Nephron (organoid): ENCODE measurements around the gene MYO7B.

Source experiments
- H3K27ac Mint-ChIP-seq, 3 experiments: 2 replicates each; pipeline ENCODE4 v1.8.0; 2020; ENCODE audit warnings: mixed read lengths in 3 of 3, mild to moderate bottlenecking in 2 of 3, moderate library complexity in 1 of 3
- H3K27me3 Mint-ChIP-seq: 2 replicates; pipeline ENCODE4 v1.8.0; 2021; ENCODE audit warnings: low read depth, mild to moderate bottlenecking, moderate library complexity, mixed read lengths
- H3K36me3 Mint-ChIP-seq: 2 replicates; pipeline ENCODE4 v1.8.0; 2020; ENCODE audit warnings: low read depth, mixed read lengths
- H3K4me1 Mint-ChIP-seq: 2 replicates; pipeline ENCODE4 v1.8.0; 2020; ENCODE audit warnings: mixed read lengths
- H3K4me3 Mint-ChIP-seq, 3 experiments: 2 replicates each; pipeline ENCODE4 v1.8.0; 2020; ENCODE audit warnings: mild to moderate bottlenecking in 3 of 3, mixed read lengths in 3 of 3, moderate library complexity in 2 of 3
- H3K9me3 Mint-ChIP-seq: 2 replicates; pipeline ENCODE4 v1.8.0; 2020; ENCODE audit warnings: mixed read lengths
- CTCF ChIP-seq, 3 experiments: fragments of 200-600 bp; sonication (generic); IDR thresholded peaks; one replicate each; pipeline ENCODE4 v1.5.0; 2021; ENCODE audit warnings: antibody characterized with exemption in 3 of 3; ENCODE audit not compliant: unreplicated experiment in 3 of 3

The MYO7B gene

GRCh38 chr2:127560201-127560930, 24.9 kb downstream of the MYO7B start:
- H3K36me3 Mint-ChIP-seq: peaks cover 9% of the 10 kb centered on the region
- no peak overlapping the region for H3K27ac Mint-ChIP-seq
- H3K4me1 Mint-ChIP-seq: no peaks in the 10 kb centered on the region
- no peak overlapping the region for H3K4me3 Mint-ChIP-seq
- no peak for TF ChIP-seq CTCF (IDR thresholded peaks at IDR 0.05; ENCODE audit: unreplicated experiment in 3 of 3)
- H3K9me3 Mint-ChIP-seq: peaks cover 17% of the 10 kb centered on the region
- peaks cover 16% of the 10 kb centered on the region for H3K27me3 Mint-ChIP-seq

GRCh38 chr2:127560931-127561280, 25.4 kb downstream of the MYO7B start:
- peaks cover 16% of the 10 kb centered on the region for H3K27me3 Mint-ChIP-seq
- H3K4me1 Mint-ChIP-seq: no peaks in the 10 kb centered on the region
- peaks cover 14% of the 10 kb centered on the region for H3K9me3 Mint-ChIP-seq
- H3K36me3 Mint-ChIP-seq: peaks cover 9% of the 10 kb centered on the region
- no peak overlapping the region for H3K4me3 Mint-ChIP-seq
- no peak for TF ChIP-seq CTCF (IDR thresholded peaks at IDR 0.05; ENCODE audit: unreplicated experiment in 3 of 3)
- H3K27ac Mint-ChIP-seq: no peak overlapping the region

- Mint-ChIP-seq H3K9me3 (peaks cover 10% of the 10 kb centered on the region), H3K4me1 (no peaks in the 10 kb centered on the region), H3K27me3 (peaks cover 16% of the 10 kb centered on the region), H3K36me3 (peaks cover 9% of the 10 kb centered on the region), H3K27ac (no peak overlapping the region), H3K4me3 (no peak overlapping the region)
- TF ChIP-seq CTCF (IDR thresholded peaks at IDR 0.05; ENCODE audit: unreplicated experiment in 3 of 3): no peak
Observed at GRCh38 chr2:127561371-127561770, 25.9 kb downstream of the MYO7B start.

- Mint-ChIP-seq H3K4me3 (no peak overlapping the region), H3K27ac (no peak overlapping the region), H3K9me3 (peaks cover 2% of the 10 kb centered on the region), H3K36me3 (no peaks in the 10 kb centered on the region), H3K27me3 (peaks cover 15% of the 10 kb centered on the region), H3K4me1 (no peaks in the 10 kb centered on the region)
- no peak for TF ChIP-seq CTCF (IDR thresholded peaks at IDR 0.05; ENCODE audit: unreplicated experiment in 3 of 3)
Observed at GRCh38 chr2:127562936-127563335, 27.5 kb downstream of the MYO7B start.

GRCh38 chr2:127563458-127564428, 28.3 kb downstream of the MYO7B start:
- peaks cover 16% of the 10 kb centered on the region for H3K27me3 Mint-ChIP-seq

More at GRCh38 chr2:127563458-127564428, 28.3 kb downstream of the MYO7B start:
- Mint-ChIP-seq H3K27ac (no peak overlapping the region), H3K36me3 (no peaks in the 10 kb centered on the region), H3K9me3 (peaks cover 2% of the 10 kb centered on the region), H3K4me1 (no peaks in the 10 kb centered on the region), H3K4me3 (no peak overlapping the region)
- TF ChIP-seq CTCF (IDR thresholded peaks at IDR 0.05; ENCODE audit: unreplicated experiment in 3 of 3): no peak
